ENCODE measurements around the gene SPINK13.
"Not testable (repeated sequence)": the region's sequence is repeated elsewhere in the genome, so short reads cannot be mapped to it uniquely, and the experiment has no call there.

Gene SPINK13

GRCh38 chr5:148268566-148268965 is at the start of gene SPINK13:
Gene SPINK13, plus strand, starts transcription at chr5:148268794. Its CDS starts 1,279 bp downstream, at chr5:148270073.
- in situ Hi-C loops (cut with MboI; ENCODE audit: low sequenced_read_pairs) = no loop called here

GRCh38 chr5:148221508-148221907 is 47.1 kb upstream of the SPINK13 start:
- in situ Hi-C loops (cut with MboI; ENCODE audit: low sequenced_read_pairs) = no loop called here

- in situ Hi-C loops (cut with MboI; ENCODE audit: low sequenced_read_pairs) = no loop called here
Measured at GRCh38 chr5:148224117-148224742, 44.4 kb upstream of the SPINK13 start.

- in situ Hi-C loops (cut with MboI; ENCODE audit: low sequenced_read_pairs) = no loop called here
Measured at GRCh38 chr5:148228392-148228984, 40.1 kb upstream of the SPINK13 start.

GRCh38 chr5:148229840-148230239 is 38.8 kb upstream of the SPINK13 start:
- in situ Hi-C loops (cut with MboI; ENCODE audit: low sequenced_read_pairs) = no loop called here

GRCh38 chr5:148230240-148230639 is 38.4 kb upstream of the SPINK13 start:
- in situ Hi-C loops (cut with MboI; ENCODE audit: low sequenced_read_pairs) = no loop called here

GRCh38 chr5:148237785-148238417 is 30.7 kb upstream of the SPINK13 start:
- in situ Hi-C loops (cut with MboI; ENCODE audit: low sequenced_read_pairs) = no loop called here

- in situ Hi-C loops (cut with MboI; ENCODE audit: low sequenced_read_pairs) = no loop called here
Measured at GRCh38 chr5:148238418-148238794, 30.2 kb upstream of the SPINK13 start, which contains the start of gene MARCOL. Gene MARCOL, plus strand, starts transcription at chr5:148238525. Its CDS starts 73 bp downstream, at chr5:148238598.

- in situ Hi-C loops (cut with MboI; ENCODE audit: low sequenced_read_pairs) = no loop called here
Measured at GRCh38 chr5:148248894-148249293, 19.7 kb upstream of the SPINK13 start.

- in situ Hi-C loops (cut with MboI; ENCODE audit: low sequenced_read_pairs) = no loop called here
Measured at GRCh38 chr5:148255456-148255855, 13.1 kb upstream of the SPINK13 start.

- in situ Hi-C loops (cut with MboI; ENCODE audit: low sequenced_read_pairs) = no loop called here
Measured at GRCh38 chr5:148259288-148259687, 9.3 kb upstream of the SPINK13 start.

- in situ Hi-C loops (cut with MboI; ENCODE audit: low sequenced_read_pairs) = no loop called here
Measured at GRCh38 chr5:148261221-148261620, 7.4 kb upstream of the SPINK13 start.

GRCh38 chr5:148267962-148268361 is 632 bp upstream of the SPINK13 start:
- in situ Hi-C loops (cut with MboI; ENCODE audit: low sequenced_read_pairs) = no loop called here

- in situ Hi-C loops (cut with MboI; ENCODE audit: low sequenced_read_pairs) = not testable (repeated sequence)
Measured at GRCh38 chr5:148275129-148275528, 6.5 kb downstream of the SPINK13 start.

GRCh38 chr5:148280893-148281292 is 12.3 kb downstream of the SPINK13 start:
- in situ Hi-C loops (cut with MboI; ENCODE audit: low sequenced_read_pairs) = not testable (repeated sequence)

GRCh38 chr5:148281336-148281735 is 12.7 kb downstream of the SPINK13 start:
- in situ Hi-C loops (cut with MboI; ENCODE audit: low sequenced_read_pairs) = not testable (repeated sequence)

- in situ Hi-C loops (cut with MboI; ENCODE audit: low sequenced_read_pairs) = no loop called here
Measured at GRCh38 chr5:148290271-148291195, 21.9 kb downstream of the SPINK13 start.

- in situ Hi-C loops (cut with MboI; ENCODE audit: low sequenced_read_pairs) = no loop called here
Measured at GRCh38 chr5:148297731-148298130, 29.1 kb downstream of the SPINK13 start.

- in situ Hi-C loops (cut with MboI; ENCODE audit: low sequenced_read_pairs) = no loop called here
Measured at GRCh38 chr5:148306446-148306845, 37.9 kb downstream of the SPINK13 start.

GRCh38 chr5:148309019-148309418 is 40.4 kb downstream of the SPINK13 start:
- in situ Hi-C loops (cut with MboI; ENCODE audit: low sequenced_read_pairs) = no loop called here

- in situ Hi-C loops (cut with MboI; ENCODE audit: low sequenced_read_pairs) = no loop called here
Measured at GRCh38 chr5:148309746-148310145, 41.2 kb downstream of the SPINK13 start.
